Measurements from ENCODE around the gene ST6GALNAC4. TPM values are rescaled to one million over a fixed set of nuclear protein-coding genes. Genes with fewer than 3 reads are reported as not detected.

Gene ST6GALNAC4
- total RNA-seq, 1 donor from 2014 or later: 23.5 TPM

- Histone ChIP-seq H3K27me3 (ENCODE audit: control insufficient read depth in 3 of 3, insufficient read depth in 3 of 3, low read length in 3 of 3) (no peaks in the 10 kb centered on the region), H3K4me3 (ENCODE audit: low read length in 3 of 3) (peak overlapping the region in 1 of 3 donors; percentile 35), H3K9me3 (ENCODE audit: control insufficient read depth in 3 of 3, low read length in 3 of 3) (no peaks in the 10 kb centered on the region), H3K4me1 (ENCODE audit: control insufficient read depth in 3 of 3, insufficient read depth in 3 of 3, low read length in 3 of 3) (peaks cover 25 to 50% (median 28%) of the 10 kb centered on the region in 3 donors), H3K9ac (ENCODE audit: low read depth in 1 of 3, low read length in 3 of 3) (peak overlapping the region in 2 of 3 donors; percentile 7 to 54), H3K36me3 (ENCODE audit: control insufficient read depth in 3 of 3, insufficient read depth in 3 of 3, low read length in 3 of 3) (peaks cover 59 to 68% (median 60%) of the 10 kb centered on the region in 3 donors), H3K27ac (ENCODE audit: low read depth, low read length) (no peak overlapping the region)
Measured at GRCh38 chr9:127869310-127870152, 47.3 kb downstream of the ST6GALNAC4 start.

DNA sequence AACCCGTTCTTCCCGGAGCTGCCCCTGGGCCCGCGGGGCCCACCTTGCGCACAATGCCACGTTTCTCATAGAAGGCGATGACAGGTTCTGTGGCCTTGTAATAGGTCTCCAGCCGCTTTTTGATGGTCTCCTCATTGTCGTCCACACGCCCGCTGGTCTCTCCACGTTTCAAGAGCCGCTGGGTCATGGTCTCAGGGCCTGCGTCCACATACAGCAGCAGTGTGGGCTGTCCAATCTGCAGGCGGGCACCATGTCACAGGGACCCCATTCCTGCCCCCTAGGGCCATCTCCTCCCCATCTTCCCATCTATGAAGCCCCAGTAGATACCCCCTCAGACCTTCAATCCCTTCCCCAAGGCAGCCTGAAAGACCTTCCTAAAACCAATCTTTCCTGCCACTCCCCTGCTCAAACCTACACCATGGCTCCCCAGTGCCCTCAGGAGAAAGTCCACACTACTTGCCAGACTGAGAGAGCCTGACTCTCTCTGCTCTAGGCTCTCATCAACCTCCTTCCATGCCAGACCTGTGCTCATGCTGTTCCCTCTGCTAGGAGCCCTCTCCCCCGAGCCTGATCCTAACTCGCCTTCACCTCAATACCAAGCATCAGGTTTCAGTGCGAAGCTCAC lies 48.5 kb downstream of the ST6GALNAC4 start:
- no peak overlapping the region for H3K27ac ChIP-seq (ENCODE audit: low read depth, low read length)

DNA sequence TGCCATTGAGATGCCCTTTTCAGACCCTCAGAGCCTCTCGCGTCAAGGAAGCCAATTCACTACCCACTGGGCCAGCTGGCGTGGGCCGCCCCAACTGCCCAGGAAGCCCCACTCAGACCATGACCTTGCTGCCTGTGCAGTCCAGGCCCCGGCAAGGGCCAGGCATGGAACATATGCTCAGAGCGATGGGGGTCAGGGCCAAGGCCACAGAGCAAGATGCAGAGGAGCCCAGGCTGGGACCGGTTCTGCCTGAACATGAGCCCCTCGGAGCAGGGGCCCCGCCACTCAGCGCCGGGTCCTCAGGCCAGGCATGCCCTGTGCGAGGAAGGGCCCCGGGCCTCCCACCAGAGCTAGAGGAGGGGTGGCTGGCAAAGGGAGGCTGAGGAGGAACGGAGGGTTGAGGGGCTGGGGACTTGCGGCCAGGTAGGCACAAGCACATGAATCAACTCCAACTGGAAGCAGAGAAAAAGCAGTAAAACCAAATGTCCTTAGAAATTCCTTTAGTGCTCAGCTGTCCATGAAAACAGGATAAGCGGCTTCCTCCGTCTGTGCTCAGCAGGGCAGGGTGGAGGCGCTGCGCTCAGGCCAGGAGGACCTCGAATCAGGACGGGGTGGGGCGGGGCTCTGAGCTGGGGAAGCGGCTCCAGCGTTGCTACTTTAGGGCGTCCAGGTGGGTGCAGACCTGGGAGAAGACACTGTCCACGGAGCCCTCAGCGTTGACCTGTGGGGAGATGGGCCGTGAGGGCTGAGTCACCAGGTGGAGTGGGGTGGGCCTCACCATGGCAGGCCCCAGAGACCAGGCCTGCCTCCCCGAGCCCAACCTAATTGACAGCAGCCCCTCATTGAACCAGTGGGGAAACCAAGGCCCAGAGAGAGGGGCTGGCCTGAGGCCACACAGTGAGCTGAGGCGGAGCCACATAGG lies 49.2 kb downstream of the ST6GALNAC4 start:
- H3K27me3 ChIP-seq (ENCODE audit: control insufficient read depth in 3 of 3, insufficient read depth in 3 of 3, low read length in 3 of 3): no peaks in the 10 kb centered on the region

More for the DNA sequence above, 48.5 kb downstream of the ST6GALNAC4 start:
- H3K4me3 ChIP-seq (ENCODE audit: low read length in 3 of 3): no peak overlapping the region
- H3K36me3 ChIP-seq (ENCODE audit: control insufficient read depth in 3 of 3, insufficient read depth in 3 of 3, low read length in 3 of 3): peaks cover 58 to 68% (median 59%) of the 10 kb centered on the region in 3 donors
- no peaks in the 10 kb centered on the region for H3K9me3 ChIP-seq (ENCODE audit: control insufficient read depth in 3 of 3, low read length in 3 of 3)
- H3K9ac ChIP-seq (ENCODE audit: low read depth in 1 of 3, low read length in 3 of 3): no peak overlapping the region
- no peaks in the 10 kb centered on the region for H3K27me3 ChIP-seq (ENCODE audit: control insufficient read depth in 3 of 3, insufficient read depth in 3 of 3, low read length in 3 of 3)
- peaks cover 14 to 39% (median 17%) of the 10 kb centered on the region in 3 donors for H3K4me1 ChIP-seq (ENCODE audit: control insufficient read depth in 3 of 3, insufficient read depth in 3 of 3, low read length in 3 of 3)

DNA sequence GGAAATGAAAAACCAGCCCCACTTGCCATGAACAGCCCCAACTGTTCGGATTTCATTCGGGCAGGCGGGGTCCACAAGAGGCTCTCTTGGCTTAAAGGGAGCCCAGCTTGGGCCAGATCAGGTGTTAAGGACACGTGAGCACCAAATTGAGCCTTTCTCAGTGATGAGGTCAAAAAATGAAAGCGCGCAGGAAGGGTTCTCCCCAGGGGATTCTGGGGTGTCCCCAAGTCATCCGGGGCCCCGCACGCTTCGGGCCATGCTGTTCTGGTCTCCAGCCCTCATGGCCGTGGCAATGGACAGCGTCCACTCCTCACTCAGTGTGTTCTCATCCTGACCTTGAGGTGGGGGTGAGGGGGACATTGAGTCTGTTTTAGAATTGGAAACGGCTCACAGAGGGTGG lies 50.3 kb downstream of the ST6GALNAC4 start:
- peaks cover 23 to 43% (median 28%) of the 10 kb centered on the region in 3 donors for H3K4me1 ChIP-seq (ENCODE audit: control insufficient read depth in 3 of 3, insufficient read depth in 3 of 3, low read length in 3 of 3)
- no peak overlapping the region for H3K4me3 ChIP-seq (ENCODE audit: low read length in 3 of 3)
- H3K36me3 ChIP-seq (ENCODE audit: control insufficient read depth in 3 of 3, insufficient read depth in 3 of 3, low read length in 3 of 3): peaks cover 41 to 51% (median 43%) of the 10 kb centered on the region in 3 donors
- H3K9ac ChIP-seq (ENCODE audit: low read depth in 1 of 3, low read length in 3 of 3): no peak overlapping the region
- no peaks in the 10 kb centered on the region for H3K27me3 ChIP-seq (ENCODE audit: control insufficient read depth in 3 of 3, insufficient read depth in 3 of 3, low read length in 3 of 3)
- H3K9me3 ChIP-seq (ENCODE audit: control insufficient read depth in 3 of 3, low read length in 3 of 3): no peaks in the 10 kb centered on the region
- no peak overlapping the region for H3K27ac ChIP-seq (ENCODE audit: low read depth, low read length)

More for the DNA sequence above, 49.2 kb downstream of the ST6GALNAC4 start:
- peaks cover 13 to 37% (median 17%) of the 10 kb centered on the region in 3 donors for H3K4me1 ChIP-seq (ENCODE audit: control insufficient read depth in 3 of 3, insufficient read depth in 3 of 3, low read length in 3 of 3)
- no peaks in the 10 kb centered on the region for H3K9me3 ChIP-seq (ENCODE audit: control insufficient read depth in 3 of 3, low read length in 3 of 3)
- H3K9ac ChIP-seq (ENCODE audit: low read depth in 1 of 3, low read length in 3 of 3): peak overlapping the region in 1 of 3 donors; percentile 25
- H3K36me3 ChIP-seq (ENCODE audit: control insufficient read depth in 3 of 3, insufficient read depth in 3 of 3, low read length in 3 of 3): peaks cover 52 to 61% (median 54%) of the 10 kb centered on the region in 3 donors
- no peak overlapping the region for H3K4me3 ChIP-seq (ENCODE audit: low read length in 3 of 3)
- peak overlapping the region; percentile 23 for H3K27ac ChIP-seq (ENCODE audit: low read depth, low read length)

DNA sequence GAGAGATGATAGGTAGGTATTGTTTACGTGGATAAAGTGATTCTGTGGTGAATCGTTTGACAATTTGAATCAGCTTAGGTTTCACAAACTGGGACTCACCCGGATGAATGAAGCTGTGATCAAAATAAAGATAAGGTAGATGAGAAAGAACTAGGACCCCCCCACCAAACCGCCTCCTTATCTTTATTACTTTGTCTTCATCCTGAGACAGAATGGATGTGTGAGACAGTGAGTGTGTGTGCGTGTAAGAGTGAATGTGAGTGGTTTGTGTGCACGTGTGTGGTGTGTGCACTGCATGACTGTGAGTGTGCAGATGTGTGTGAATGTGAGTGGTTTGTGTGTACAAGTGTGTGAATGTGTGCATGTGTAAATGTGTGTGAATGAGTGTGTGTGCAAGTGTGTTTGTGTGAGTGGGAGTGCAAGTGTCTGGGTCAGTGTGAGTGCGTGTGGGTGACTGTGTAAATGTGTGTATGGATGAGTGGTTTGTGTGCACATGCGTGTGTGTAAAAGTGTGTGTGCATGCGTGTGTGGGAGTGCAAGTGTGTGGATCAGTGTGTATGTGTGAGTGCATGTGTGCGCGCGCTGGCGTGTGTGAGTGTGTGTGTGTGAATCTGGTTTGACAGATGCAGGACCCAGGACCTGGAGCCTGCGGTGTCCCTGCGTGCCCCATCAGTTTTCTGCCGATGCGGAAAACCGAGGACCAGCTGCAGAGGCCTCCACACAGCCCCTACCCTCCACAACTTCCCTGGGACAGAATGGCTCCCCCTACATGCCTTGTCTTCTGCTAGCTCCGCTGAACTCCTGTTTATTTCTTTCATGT lies 51.0 kb downstream of the ST6GALNAC4 start:
- Histone ChIP-seq H3K27ac (ENCODE audit: low read depth, low read length) (no peak overlapping the region), H3K9ac (ENCODE audit: low read depth in 1 of 3, low read length in 3 of 3) (no peak overlapping the region), H3K4me1 (ENCODE audit: control insufficient read depth in 3 of 3, insufficient read depth in 3 of 3, low read length in 3 of 3) (peaks cover 20 to 40% (median 34%) of the 10 kb centered on the region in 3 donors), H3K27me3 (ENCODE audit: control insufficient read depth in 3 of 3, insufficient read depth in 3 of 3, low read length in 3 of 3) (no peaks in the 10 kb centered on the region), H3K36me3 (ENCODE audit: control insufficient read depth in 3 of 3, insufficient read depth in 3 of 3, low read length in 3 of 3) (peaks cover 34 to 44% (median 36%) of the 10 kb centered on the region in 3 donors), H3K4me3 (ENCODE audit: low read length in 3 of 3) (no peak overlapping the region), H3K9me3 (ENCODE audit: control insufficient read depth in 3 of 3, low read length in 3 of 3) (no peaks in the 10 kb centered on the region)

DNA sequence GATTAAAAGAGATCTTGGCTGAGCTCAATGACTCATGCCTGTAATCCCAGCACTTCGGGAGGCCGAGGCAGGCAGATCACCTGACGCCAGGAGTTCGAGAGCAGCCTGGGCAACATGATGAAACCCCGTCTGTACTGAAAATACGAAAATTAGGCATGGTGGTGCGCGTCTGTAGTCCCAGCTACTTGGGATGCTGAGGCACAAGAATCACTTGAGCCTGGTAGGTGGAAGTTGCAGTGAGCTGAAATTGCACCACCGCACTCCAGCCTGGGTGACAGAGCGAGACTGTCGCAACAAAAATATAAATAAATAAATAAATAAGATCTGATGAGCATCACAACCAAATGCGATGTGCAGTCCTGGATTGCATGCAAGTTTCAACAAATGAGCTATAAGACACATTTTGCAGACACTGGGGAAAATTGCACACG lies 53.6 kb downstream of the ST6GALNAC4 start:
- Histone ChIP-seq H3K4me3 (ENCODE audit: low read length in 3 of 3) (no peak overlapping the region), H3K4me1 (ENCODE audit: control insufficient read depth in 3 of 3, insufficient read depth in 3 of 3, low read length in 3 of 3) (peaks cover 23 to 45% (median 33%) of the 10 kb centered on the region in 3 donors)

DNA sequence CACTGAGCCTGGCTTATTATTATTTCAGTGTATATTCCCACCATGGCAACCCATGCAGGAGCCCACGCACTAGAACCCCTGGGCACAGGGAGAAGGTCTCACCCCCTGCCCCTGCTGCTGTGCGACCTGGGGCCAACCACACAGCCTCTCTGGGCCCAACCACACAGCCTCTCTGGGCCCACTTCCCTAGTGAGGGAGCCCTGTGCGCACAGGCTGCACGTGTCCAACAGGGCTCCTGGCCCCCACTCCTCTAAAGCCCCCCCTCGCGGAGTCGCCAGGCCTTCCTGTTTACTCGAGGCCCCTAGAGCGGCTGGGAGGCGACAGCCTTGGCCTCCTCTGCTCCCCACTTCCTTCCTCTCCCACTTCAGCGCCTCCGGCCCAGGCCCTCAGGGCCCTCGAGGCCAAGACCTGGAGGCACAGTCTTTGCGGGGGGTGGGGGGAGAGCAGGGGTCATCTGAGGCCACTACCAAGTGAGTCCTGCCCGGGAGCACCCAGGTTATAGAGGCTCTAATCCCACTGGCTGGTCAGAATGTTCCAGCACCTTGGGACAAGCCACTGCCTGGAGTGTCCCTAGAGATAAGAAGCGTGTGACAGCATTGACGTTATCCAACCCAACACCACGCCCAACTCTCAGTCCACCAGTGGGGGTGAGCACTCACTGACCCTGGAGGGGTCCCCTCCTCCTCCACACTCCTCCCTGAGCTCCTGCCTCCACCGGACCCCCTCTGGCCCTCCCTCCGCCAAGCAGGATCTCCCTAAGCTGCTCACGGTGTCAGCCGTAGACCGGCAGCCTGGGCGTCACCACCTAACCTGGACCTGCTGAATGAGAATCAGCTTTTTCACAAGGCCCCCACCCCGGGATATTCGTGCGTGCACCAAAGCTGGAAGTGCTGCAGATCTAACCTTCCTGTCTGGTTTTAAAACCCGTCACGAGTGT lies 54.5 kb downstream of the ST6GALNAC4 start:
- Histone ChIP-seq H3K9me3 (ENCODE audit: control insufficient read depth in 3 of 3, low read length in 3 of 3) (no peaks in the 10 kb centered on the region), H3K4me3 (ENCODE audit: low read length in 3 of 3) (peak overlapping the region in 1 of 3 donors; percentile 41), H3K36me3 (ENCODE audit: control insufficient read depth in 3 of 3, insufficient read depth in 3 of 3, low read length in 3 of 3) (peaks cover 4 to 13% (median 5%) of the 10 kb centered on the region in 3 donors), H3K27me3 (ENCODE audit: control insufficient read depth in 3 of 3, insufficient read depth in 3 of 3, low read length in 3 of 3) (no peaks in the 10 kb centered on the region), H3K27ac (ENCODE audit: low read depth, low read length) (peak overlapping the region; percentile 65), H3K9ac (ENCODE audit: low read depth in 1 of 3, low read length in 3 of 3) (peak overlapping the region; percentile 23 to 72 (median 30)), H3K4me1 (ENCODE audit: control insufficient read depth in 3 of 3, insufficient read depth in 3 of 3, low read length in 3 of 3) (peaks cover 30 to 53% (median 38%) of the 10 kb centered on the region in 3 donors)

More for the DNA sequence above, 53.6 kb downstream of the ST6GALNAC4 start:
- H3K36me3 ChIP-seq (ENCODE audit: control insufficient read depth in 3 of 3, insufficient read depth in 3 of 3, low read length in 3 of 3): peaks cover 13 to 22% (median 13%) of the 10 kb centered on the region in 3 donors
- H3K9ac ChIP-seq (ENCODE audit: low read depth in 1 of 3, low read length in 3 of 3): peak overlapping the region in 1 of 3 donors; percentile 72
- peak overlapping the region; percentile 65 for H3K27ac ChIP-seq (ENCODE audit: low read depth, low read length)
- no peaks in the 10 kb centered on the region for H3K27me3 ChIP-seq (ENCODE audit: control insufficient read depth in 3 of 3, insufficient read depth in 3 of 3, low read length in 3 of 3)
- no peaks in the 10 kb centered on the region for H3K9me3 ChIP-seq (ENCODE audit: control insufficient read depth in 3 of 3, low read length in 3 of 3)

- Histone ChIP-seq H3K27me3 (ENCODE audit: control insufficient read depth in 3 of 3, insufficient read depth in 3 of 3, low read length in 3 of 3) (no peaks in the 10 kb centered on the region), H3K4me1 (ENCODE audit: control insufficient read depth in 3 of 3, insufficient read depth in 3 of 3, low read length in 3 of 3) (peaks cover 32 to 64% (median 52%) of the 10 kb centered on the region in 3 donors), H3K4me3 (ENCODE audit: low read length in 3 of 3) (no peak overlapping the region), H3K36me3 (ENCODE audit: control insufficient read depth in 3 of 3, insufficient read depth in 3 of 3, low read length in 3 of 3) (peaks cover 2 to 8% (median 3%) of the 10 kb centered on the region in 3 donors), H3K9ac (ENCODE audit: low read depth in 1 of 3, low read length in 3 of 3) (no peak overlapping the region), H3K9me3 (ENCODE audit: control insufficient read depth in 3 of 3, low read length in 3 of 3) (no peaks in the 10 kb centered on the region), H3K27ac (ENCODE audit: low read depth, low read length) (no peak overlapping the region)
Measured at GRCh38 chr9:127860779-127861178, 56.1 kb downstream of the ST6GALNAC4 start.
